RWPE1 (cell line): ENCODE data around the gene CCDC188.

Source experiments
- CTCF ChIA-PET: fragments of 350-600 bp; sonication (Branson Sonifier 250); formaldehyde crosslinking; extraction: SDS; loops from one replicate; lab custom pipeline; 2021; lab: Yijun Ruan, JAX
- POLR2A ChIA-PET: fragments of 400-600 bp; formaldehyde crosslinking; extraction: SDS; loops from one replicate; lab custom pipeline; 2020; ENCODE audit warnings: antibody characterized with exemption; ENCODE audit not compliant: low non-redundant PET; lab: Yijun Ruan, JAX
- DNase-seq: peaks from one replicate; pipeline ENCODE4 v3.0.0; 2012; ENCODE audit warnings: low spot score
- H3K27ac ChIP-seq: fragments of 450-650 bp; 2 replicates; pipeline ENCODE4 v1.5.1; 2017
- CTCF ChIP-seq: fragments of 450-650 bp; conservative IDR thresholded peaks from 2 replicates; pipeline ENCODE4 v1.5.1; 2017; ENCODE audit warnings: low read depth, mild to moderate bottlenecking

CCDC188 gene

GRCh38 chr22:20178075-20178914 is 27.4 kb upstream of the CCDC188 start:
- ChIA-PET CTCF (interaction anchor here (0.6 kb wide), 1 partner anchor 87 kb away, joined by 4 read pairs; no protein-coding TSS in a partner anchor), POLR2A (no interaction called here)
- DNase-seq: no peak
- TF ChIP-seq CTCF: no peak
- H3K27ac ChIP-seq: no peak overlapping the region

GRCh38 chr22:20177217-20177911 is 26.5 kb upstream of the CCDC188 start:
- CTCF ChIA-PET: no interaction called here

GRCh38 chr22:20176421-20177085 is 25.7 kb upstream of the CCDC188 start:
- no peak for TF ChIP-seq CTCF
- no peak overlapping the region for H3K27ac ChIP-seq
- ChIA-PET CTCF (interaction anchor here (0.6 to 0.7 kb wide), 2 partner anchors 25 to 38 kb away, joined by 4 read pairs; partner anchors contain the start of gene CCDC188), POLR2A (no interaction called here)
- no peak for DNase-seq

More at GRCh38 chr22:20177217-20177911, 26.5 kb upstream of the CCDC188 start:
- no peak for DNase-seq
- no peak for TF ChIP-seq CTCF
- POLR2A ChIA-PET: no interaction called here
- no peak overlapping the region for H3K27ac ChIP-seq

GRCh38 chr22:20175597-20175900 is 24.7 kb upstream of the CCDC188 start:
- POLR2A ChIA-PET: no interaction called here
- H3K27ac ChIP-seq: no peak overlapping the region
- DNase-seq: no peak
- TF ChIP-seq CTCF: no peak
- CTCF ChIA-PET: interaction anchor here (0.6 kb wide), 1 partner anchor 19 kb away, joined by 3 read pairs; no protein-coding TSS in a partner anchor

- POLR2A ChIA-PET: no interaction called here
- no peak overlapping the region for H3K27ac ChIP-seq
These were observed 24.1 kb upstream of the CCDC188 start for GRCh38 chr22:20174785-20175596.

More at GRCh38 chr22:20174785-20175596, 24.1 kb upstream of the CCDC188 start:
- CTCF ChIA-PET: interaction anchor here (0.6 to 1.1 kb wide), 3 partner anchors 19 to 110 kb away, joined by 3 to 8 read pairs (median 3); no protein-coding TSS in a partner anchor
- DNase-seq: peak; percentile 10
- TF ChIP-seq CTCF: no peak
